K562 (cell line): ENCODE measurements around the gene PRPF18. TPM values are rescaled to one million over a fixed set of nuclear protein-coding genes. Genes with fewer than 3 reads are reported as not detected.

ENCODE experiments used
- KAT2B ChIP-seq: IDR thresholded peaks from one replicate; pipeline ENCODE4 v1.6.1; 2012; ENCODE audit warnings: low read depth, mild to moderate bottlenecking, control low read depth, inconsistent platforms, low read length, moderate library complexity
- PHF8 ChIP-seq: fragments of 200-600 bp; sonication (generic); IDR thresholded peaks from 2 replicates; pipeline ENCODE4 v1.6.1; 2012; ENCODE audit warnings: mixed run types, mild to moderate bottlenecking, inconsistent platforms, low read length, moderate library complexity, borderline replicate concordance
- PTRF ChIP-seq: fragments of 450-650 bp; IDR thresholded peaks from 2 replicates; pipeline ENCODE4 v1.6.1; 2016; ENCODE audit warnings: mild to moderate bottlenecking, missing genetic modification characterization, missing compliant biosample characterization
- ZNF347 ChIP-seq: fragments of 450-650 bp; formaldehyde crosslinking; IDR thresholded peaks from 2 replicates; pipeline ENCODE4 v1.4.0; 2020; ENCODE audit warnings: low read depth, mild to moderate bottlenecking, moderate library complexity
- polyA plus RNA-seq, 8 experiments: library from polyadenylated mRNA; depleted of rRNA in 4 of 8; stranded (reverse) in 5 of 8; unstranded in 3 of 8; fragments of >200 nt; fragmentation: Nextera tagmentation in 2 of 8; fragmentation: Illumina TruSeq in 1 of 8; extraction: Ambion mirVana in 2 of 8; extraction: Trizol in 1 of 8; gene quantifications; 2 replicates each; pipeline versions ENCODE4 v1.2.1 to v1.2.3, GENCODE V29; 2011 to 2014; ENCODE audit warnings: inconsistent platforms in 1 of 8, missing spikeins in 1 of 8
- total RNA-seq, 7 experiments: library from RNA; depleted of rRNA in 6 of 7; stranded (reverse); fragments of >200 nt in 6 of 7; fragmentation: Illumina TruSeq in 2 of 7; extraction: Trizol in 2 of 7; gene quantifications; 2 replicates each; pipeline versions ENCODE4 v1.2.1 to v1.2.3, GENCODE V29; 2011 to 2021; ENCODE audit warnings: low replicate concordance in 1 of 7
- TF ChIP-seq, protein P1 (sequence below): fragments of 250-450 bp; sonication (Bioruptor Pico); IDR thresholded peaks from 2 replicates; pipeline ENCODE4 v1.9.0; 2021; ENCODE audit warnings: mild to moderate bottlenecking, inconsistent platforms
- TF ChIP-seq, protein P2 (sequence below): fragments of 450-650 bp; IDR thresholded peaks from 2 replicates; pipeline ENCODE4 v1.6.1; 2016; ENCODE audit warnings: mild to moderate bottlenecking, moderate library complexity

The PRPF18 gene
- total and polyA plus RNA-seq, 9 of the 15 experiments (the other 6 are each of a cell fraction or from before 2014, with no cell fraction given) = 14.0 to 30.6 (median 23.1) TPM

DNA sequence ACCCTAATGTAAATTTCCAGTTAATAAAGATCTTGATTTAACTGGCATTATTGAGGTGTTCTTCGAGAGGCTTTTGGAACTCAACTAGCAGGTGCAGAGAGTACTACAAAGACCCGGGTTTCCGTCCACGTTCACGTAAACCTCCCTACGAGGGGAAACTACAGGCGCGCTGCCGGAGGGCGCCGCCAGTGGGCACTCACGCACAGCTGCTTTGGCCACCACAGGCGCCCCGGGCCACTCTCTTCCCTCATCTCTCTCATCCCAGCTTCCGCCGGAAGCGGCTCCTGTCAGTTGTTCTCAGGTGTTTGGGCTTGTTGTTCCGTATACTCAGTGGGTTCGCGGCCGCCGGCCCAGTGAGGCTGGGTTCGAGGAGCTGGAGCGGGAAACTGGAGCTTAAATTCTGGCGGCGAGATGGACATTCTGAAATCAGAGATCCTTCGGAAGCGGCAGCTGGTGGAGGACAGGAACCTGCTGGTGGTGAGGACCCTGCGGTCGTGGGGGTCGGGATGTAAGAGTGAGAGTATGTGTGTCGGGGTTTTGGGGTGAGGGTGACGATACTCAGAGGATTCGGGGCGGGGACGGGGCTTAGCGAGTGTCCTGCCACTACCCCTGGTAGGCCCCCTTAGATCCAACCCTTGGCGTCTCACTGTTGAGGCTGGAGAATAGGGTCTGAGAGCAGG lies at the start of gene PRPF18 (continued):
- TF ChIP-seq, protein P1, sequence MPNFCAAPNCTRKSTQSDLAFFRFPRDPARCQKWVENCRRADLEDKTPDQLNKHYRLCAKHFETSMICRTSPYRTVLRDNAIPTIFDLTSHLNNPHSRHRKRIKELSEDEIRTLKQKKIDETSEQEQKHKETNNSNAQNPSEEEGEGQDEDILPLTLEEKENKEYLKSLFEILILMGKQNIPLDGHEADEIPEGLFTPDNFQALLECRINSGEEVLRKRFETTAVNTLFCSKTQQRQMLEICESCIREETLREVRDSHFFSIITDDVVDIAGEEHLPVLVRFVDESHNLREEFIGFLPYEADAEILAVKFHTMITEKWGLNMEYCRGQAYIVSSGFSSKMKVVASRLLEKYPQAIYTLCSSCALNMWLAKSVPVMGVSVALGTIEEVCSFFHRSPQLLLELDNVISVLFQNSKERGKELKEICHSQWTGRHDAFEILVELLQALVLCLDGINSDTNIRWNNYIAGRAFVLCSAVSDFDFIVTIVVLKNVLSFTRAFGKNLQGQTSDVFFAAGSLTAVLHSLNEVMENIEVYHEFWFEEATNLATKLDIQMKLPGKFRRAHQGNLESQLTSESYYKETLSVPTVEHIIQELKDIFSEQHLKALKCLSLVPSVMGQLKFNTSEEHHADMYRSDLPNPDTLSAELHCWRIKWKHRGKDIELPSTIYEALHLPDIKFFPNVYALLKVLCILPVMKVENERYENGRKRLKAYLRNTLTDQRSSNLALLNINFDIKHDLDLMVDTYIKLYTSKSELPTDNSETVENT = peak; percentile 99
- TF ChIP-seq KAT2B (no peak), ZNF347 (CRISPR knock-in tag) (no peak), PTRF (no peak), PHF8 (peak; percentile 83)
- TF ChIP-seq, protein P2, sequence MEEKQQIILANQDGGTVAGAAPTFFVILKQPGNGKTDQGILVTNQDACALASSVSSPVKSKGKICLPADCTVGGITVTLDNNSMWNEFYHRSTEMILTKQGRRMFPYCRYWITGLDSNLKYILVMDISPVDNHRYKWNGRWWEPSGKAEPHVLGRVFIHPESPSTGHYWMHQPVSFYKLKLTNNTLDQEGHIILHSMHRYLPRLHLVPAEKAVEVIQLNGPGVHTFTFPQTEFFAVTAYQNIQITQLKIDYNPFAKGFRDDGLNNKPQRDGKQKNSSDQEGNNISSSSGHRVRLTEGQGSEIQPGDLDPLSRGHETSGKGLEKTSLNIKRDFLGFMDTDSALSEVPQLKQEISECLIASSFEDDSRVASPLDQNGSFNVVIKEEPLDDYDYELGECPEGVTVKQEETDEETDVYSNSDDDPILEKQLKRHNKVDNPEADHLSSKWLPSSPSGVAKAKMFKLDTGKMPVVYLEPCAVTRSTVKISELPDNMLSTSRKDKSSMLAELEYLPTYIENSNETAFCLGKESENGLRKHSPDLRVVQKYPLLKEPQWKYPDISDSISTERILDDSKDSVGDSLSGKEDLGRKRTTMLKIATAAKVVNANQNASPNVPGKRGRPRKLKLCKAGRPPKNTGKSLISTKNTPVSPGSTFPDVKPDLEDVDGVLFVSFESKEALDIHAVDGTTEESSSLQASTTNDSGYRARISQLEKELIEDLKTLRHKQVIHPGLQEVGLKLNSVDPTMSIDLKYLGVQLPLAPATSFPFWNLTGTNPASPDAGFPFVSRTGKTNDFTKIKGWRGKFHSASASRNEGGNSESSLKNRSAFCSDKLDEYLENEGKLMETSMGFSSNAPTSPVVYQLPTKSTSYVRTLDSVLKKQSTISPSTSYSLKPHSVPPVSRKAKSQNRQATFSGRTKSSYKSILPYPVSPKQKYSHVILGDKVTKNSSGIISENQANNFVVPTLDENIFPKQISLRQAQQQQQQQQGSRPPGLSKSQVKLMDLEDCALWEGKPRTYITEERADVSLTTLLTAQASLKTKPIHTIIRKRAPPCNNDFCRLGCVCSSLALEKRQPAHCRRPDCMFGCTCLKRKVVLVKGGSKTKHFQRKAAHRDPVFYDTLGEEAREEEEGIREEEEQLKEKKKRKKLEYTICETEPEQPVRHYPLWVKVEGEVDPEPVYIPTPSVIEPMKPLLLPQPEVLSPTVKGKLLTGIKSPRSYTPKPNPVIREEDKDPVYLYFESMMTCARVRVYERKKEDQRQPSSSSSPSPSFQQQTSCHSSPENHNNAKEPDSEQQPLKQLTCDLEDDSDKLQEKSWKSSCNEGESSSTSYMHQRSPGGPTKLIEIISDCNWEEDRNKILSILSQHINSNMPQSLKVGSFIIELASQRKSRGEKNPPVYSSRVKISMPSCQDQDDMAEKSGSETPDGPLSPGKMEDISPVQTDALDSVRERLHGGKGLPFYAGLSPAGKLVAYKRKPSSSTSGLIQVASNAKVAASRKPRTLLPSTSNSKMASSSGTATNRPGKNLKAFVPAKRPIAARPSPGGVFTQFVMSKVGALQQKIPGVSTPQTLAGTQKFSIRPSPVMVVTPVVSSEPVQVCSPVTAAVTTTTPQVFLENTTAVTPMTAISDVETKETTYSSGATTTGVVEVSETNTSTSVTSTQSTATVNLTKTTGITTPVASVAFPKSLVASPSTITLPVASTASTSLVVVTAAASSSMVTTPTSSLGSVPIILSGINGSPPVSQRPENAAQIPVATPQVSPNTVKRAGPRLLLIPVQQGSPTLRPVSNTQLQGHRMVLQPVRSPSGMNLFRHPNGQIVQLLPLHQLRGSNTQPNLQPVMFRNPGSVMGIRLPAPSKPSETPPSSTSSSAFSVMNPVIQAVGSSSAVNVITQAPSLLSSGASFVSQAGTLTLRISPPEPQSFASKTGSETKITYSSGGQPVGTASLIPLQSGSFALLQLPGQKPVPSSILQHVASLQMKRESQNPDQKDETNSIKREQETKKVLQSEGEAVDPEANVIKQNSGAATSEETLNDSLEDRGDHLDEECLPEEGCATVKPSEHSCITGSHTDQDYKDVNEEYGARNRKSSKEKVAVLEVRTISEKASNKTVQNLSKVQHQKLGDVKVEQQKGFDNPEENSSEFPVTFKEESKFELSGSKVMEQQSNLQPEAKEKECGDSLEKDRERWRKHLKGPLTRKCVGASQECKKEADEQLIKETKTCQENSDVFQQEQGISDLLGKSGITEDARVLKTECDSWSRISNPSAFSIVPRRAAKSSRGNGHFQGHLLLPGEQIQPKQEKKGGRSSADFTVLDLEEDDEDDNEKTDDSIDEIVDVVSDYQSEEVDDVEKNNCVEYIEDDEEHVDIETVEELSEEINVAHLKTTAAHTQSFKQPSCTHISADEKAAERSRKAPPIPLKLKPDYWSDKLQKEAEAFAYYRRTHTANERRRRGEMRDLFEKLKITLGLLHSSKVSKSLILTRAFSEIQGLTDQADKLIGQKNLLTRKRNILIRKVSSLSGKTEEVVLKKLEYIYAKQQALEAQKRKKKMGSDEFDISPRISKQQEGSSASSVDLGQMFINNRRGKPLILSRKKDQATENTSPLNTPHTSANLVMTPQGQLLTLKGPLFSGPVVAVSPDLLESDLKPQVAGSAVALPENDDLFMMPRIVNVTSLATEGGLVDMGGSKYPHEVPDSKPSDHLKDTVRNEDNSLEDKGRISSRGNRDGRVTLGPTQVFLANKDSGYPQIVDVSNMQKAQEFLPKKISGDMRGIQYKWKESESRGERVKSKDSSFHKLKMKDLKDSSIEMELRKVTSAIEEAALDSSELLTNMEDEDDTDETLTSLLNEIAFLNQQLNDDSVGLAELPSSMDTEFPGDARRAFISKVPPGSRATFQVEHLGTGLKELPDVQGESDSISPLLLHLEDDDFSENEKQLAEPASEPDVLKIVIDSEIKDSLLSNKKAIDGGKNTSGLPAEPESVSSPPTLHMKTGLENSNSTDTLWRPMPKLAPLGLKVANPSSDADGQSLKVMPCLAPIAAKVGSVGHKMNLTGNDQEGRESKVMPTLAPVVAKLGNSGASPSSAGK = 0 out of 2 replicates have a peak, but pooled peaks have one; percentile 25
